Hypothalamus (tissue), 51 donors: Measurements from ENCODE around the gene KRTAP4-3.
"Not testable (repeated sequence)": the region's sequence is repeated elsewhere in the genome, so short reads cannot be mapped to it uniquely, and the experiment has no call there.

Source experiments
- DNase-seq, 51 donors: peaks; one replicate each; lab custom pipeline; 2025; lab: John Stamatoyannopoulos, UW

KRTAP4-3 gene

DNA sequence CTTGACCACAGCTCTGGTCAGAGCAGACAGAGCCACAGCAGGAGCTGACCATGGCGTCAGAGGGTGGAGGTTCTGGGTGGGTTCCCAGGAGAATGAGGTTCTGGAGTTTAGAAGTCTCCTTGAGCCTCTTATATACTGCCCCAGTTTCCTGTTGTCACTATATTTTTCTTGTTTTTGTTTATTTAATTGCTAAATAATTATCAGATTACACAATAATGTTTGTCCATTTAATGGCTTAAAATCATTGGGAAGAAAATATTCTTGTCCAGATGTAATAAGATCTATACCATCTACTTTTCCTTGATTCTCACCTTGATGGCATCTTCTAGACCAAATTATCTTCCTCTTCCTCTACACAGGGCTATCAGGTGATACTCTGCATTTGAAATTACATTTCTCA, at the start of gene KRTAP4-3:
KRTAP4-3 (minus strand) TSS at position 101 of the 400 bp plus-strand sequence; CDS start at position 52, 49 bp downstream.
- DNase-seq: no peak

DNA sequence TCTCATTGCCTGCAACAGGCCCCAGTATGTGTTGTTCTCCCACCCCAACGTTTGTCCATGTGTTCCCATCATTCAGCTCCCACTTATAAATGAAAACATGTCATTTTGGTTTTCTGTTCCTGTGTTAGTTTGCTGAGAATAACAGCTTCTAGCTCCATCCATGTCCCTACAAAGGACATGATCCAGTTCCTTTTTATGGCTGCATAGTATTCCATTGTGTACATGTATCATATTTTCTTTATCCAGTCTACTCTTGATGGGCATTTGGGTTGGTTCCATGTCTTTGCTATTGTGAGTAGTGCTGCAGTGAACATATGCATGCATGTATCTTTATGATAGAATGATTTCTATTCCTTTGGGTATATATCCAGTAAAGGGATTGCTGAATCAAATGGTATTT, 47.7 kb upstream of the KRTAP4-3 start:
- DNase-seq: no peak

DNA sequence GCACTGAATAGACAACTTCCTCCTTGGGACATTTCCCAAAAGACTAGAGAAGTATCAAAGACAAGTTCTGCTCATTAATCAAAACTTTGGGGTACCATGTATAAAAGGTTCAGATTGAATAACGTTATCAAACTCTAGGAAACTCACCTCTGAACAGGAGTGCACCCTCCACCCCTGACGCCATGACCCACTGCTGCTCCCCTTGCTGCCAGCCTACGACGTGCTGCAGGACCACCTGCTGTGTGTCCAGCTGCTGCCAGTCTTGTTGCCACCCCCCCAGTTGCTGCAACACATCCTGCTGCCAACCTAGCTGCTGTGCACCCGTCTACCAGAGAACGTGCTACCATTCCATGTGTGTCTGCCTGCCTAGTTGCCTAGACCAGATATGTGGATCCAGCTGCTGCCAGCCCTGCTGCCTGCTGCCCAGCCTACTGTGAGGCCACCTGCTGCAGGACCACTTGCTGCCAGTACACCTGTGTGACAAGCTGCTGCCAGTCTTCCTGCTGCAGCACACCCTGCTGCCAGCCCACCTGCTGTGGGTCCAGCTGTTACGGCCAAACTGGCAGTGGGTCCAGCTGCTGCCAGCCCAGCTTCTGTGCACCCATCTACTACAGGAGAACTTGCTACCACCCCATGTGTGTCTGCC, 44.6 kb upstream of the KRTAP4-3 start:
- no peak for DNase-seq

DNA sequence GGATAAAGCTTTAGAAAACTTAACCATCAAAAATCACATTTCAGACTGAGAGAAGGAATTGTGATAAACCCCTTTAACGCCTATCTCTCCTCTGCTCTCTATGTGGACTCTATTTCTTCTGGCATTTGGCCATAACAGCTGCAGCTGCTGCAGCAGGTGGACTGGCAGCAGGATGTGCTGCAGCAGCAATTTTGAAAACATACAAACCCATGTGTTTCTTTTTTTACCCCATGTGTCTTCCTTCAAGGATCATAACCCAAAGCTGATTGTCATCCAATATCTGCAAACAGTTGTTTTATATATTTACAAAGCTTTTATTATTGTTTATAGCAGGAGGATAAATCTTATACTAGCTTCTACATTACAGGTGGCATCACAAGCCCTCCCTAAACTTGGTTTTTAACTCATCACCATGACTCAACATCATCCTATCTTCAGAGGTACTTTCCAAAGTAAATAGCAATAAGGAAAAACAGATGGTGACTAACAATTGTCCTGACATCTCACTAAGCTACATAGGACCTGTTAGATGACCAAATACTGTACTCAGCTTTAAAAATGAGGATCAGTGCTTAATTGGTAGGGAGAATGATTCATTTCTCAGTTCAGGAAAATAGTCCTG, 43.9 kb upstream of the KRTAP4-3 start:
- DNase-seq: no peak

DNA sequence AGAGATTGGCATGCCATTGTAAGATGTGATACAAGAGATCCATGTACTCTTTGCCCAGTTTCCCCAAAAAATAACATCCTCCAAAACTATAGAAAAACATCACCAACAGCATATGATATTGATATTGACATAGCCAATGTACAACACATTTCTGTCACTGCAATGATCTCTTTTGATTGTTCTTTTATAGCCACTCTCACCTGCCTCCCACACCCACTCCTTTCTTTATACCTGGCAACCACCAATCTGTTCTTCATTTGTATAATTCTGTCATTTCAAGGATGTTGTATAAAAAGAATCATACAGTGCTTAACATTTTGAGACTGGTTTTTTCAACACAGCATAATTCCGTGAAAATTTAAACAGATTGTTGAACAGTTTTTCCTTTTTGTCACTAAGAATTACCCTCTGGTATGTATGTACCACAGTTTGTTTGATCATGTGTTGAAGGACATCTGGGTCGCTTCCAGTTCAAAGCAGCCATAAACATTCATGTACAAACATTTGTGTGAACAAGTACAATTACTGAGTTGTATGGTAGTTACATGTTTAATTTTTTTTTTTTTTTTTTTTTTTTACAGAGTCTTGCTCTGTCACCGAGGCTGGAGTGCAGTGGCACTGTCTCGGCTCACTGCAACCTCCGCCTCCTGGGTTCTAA, 31.5 kb upstream of the KRTAP4-3 start:
- DNase-seq: no peak

DNA sequence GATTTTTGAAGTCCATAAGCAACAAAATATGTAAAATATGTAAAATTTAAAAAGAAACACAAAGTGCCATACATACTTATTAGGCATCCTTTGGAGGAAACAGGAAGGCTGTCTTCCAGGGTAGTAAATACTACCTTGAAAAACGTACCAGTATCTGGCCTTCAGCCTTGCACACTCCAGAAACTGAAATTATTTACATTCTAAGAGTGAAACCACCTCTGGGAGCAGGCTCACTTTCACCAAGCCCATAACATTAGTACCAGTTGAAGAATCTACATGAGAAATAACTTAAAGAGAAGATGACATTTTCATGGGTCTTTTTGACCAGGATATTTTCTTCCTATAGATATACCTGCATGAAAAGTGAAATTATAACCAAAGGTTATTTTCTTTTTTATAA, 28.0 kb upstream of the KRTAP4-3 start:
- DNase-seq: no peak

DNA sequence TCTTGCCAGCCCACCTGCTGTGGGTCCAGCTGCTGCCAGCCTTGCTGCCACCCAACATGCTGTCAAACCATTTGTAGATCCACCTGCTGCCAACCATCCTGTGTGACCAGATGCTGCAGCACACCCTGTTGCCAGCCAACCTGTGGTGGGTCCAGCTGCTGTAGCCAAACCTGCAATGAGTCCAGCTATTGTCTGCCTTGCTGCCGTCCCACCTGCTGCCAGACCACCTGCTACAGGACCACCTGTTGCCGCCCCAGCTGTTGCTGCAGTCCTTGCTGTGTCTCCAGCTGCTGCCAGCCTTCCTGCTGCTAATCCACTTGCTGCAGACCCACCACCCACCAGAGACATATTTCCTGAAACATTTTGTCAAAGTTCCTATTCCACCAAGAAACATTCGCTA, 22.3 kb upstream of the KRTAP4-3 start:
- no peak for DNase-seq

DNA sequence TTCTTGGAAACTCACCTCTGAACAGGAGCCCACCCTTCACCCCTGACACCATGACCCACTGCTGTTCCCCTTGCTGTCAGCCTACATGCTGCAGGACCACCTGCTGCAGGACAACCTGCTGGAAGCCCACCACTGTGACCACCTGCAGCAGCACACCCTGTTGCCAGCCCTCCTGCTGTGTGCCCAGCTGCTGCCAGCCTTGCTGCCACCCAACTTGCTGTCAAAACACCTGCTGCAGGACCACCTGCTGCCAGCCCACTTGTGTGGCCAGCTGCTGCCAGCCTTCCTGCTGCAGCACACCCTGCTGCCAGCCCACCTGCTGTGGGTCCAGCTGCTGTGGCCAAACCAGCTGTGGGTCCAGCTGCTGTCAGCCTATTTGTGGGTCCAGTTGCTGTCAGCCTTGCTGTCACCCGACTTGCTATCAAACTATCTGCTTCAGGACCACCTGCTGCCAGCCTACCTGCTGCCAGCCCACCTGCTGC, 21.9 kb upstream of the KRTAP4-3 start, which contains the start of gene KRTAP9-1:
KRTAP9-1 (plus strand) TSS at position 51 of the 482 bp plus-strand sequence; CDS start at position 51, 0 bp downstream.
- DNase-seq: not testable (repeated sequence)

DNA sequence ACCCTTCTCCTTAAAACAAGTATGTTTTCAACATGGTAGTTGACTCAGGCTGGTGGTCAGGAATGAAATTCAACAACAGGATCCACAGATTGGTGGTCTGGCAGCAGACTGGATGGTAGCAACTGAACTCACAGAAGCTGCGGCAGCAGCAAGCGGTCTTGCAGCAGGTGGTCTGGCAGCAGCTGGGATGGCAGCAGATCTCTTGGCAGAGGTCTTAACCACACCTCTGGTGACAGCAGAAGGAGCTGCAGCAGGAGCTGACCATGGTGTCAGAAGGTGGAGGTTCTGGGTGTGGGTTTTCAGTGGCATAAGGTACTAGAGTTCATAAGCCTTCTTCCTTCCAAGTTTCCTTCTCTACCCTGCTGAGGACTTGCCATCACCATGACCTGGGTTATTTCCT, 18.9 kb upstream of the KRTAP4-3 start:
- DNase-seq: no peak

DNA sequence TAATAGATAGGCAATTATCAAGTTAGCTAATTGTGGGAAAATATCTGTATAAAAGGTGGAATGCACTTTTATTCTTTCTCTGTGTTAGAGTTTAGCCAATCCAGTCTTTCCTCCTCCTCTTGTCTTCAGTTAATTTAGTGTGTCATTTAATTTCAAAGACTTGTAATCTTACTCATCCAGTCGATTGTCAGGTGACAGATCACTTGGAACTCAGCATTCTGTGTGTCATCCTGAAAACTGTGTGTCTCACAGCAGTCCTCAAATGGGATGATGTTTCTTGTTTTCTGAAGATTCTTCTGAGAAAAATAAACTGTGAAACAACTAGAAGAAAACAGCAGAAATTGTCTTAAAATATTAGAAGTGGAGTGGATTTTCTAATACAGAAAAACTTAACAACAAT, 17.0 kb upstream of the KRTAP4-3 start:
- no peak for DNase-seq

DNA sequence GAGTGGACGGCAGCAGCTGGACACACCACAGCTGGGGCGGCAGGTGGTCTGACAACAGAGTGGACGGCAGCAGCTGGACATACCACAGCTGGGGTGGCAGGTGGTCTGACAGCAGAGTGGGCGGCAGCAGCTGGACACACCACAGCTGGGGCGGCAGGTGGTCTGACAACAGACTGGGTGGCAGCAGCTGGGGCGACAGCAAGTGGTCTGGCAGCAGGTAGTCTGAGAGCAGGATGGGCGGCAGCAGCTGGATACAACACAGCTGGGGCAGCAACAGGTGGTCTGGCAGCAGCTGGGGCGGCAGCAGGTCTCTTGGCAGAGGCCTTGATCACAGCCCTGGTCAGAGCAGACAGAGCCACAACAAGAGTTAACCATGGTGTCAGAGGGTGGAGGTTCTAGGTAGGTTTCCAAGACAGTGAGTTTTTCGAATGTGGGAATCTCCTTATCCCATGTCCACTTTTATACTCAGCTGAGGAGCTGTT, 16.5 kb upstream of the KRTAP4-3 start, which contains the start of gene KRTAP4-1:
KRTAP4-1 (minus strand) TSS at position 432 of the 482 bp plus-strand sequence; CDS start at position 375, 57 bp downstream.
- DNase-seq: no peak

DNA sequence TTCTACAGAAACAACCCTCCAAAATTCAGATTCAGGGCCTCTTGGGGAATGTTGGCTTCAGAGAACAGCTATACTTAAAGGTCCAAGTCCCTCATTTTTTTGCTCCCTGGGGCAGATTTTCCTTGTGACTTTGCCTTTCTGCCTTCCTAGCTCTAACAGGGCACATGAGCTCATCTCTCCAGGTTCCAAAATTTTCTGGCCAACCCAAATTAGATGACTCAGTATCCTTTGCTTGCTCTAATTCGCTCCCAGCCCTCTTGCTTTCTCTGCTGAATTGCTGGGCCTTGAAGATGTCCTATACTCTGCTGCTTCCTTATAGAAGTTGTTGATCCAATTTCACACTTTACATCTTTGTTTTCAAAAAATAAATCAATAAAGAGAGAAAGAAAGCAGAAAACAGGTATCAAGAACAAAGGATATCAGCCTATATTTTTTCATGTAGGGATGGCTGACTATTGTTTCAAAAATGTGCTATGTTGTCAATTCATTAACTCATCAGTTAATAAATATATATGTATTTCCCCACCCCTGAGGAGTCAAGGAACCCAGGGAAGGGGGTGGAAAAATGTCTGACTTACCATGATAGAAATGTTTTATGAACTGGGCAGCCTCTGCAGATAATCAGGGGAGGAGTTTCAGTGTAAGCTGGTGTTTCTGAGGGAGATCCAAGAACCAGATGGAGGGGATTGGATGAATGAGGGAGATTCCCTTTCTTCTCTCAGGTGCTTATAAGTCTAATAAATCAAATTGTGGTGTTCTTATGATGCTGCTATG, 11.0 kb upstream of the KRTAP4-3 start:
- DNase-seq: no peak

DNA sequence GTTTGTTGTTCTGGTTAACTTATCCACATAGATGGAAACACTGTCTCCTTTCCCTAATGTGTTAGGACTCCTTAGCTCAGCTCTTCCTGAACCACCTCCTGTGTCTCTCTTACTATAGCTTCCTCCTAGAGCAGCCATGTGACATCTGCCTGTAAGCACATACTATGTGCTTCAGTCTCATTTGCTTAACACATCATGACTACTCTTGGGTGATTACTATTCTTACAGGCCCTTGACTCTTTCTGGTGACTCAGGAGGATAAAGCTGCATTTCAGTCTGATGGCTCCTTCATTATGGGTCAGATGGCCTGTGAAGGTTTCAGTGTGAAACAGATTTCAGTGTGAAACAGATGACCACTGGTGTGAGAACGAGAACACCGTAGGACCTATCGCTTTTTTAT, 10.3 kb upstream of the KRTAP4-3 start:
- no peak for DNase-seq

DNA sequence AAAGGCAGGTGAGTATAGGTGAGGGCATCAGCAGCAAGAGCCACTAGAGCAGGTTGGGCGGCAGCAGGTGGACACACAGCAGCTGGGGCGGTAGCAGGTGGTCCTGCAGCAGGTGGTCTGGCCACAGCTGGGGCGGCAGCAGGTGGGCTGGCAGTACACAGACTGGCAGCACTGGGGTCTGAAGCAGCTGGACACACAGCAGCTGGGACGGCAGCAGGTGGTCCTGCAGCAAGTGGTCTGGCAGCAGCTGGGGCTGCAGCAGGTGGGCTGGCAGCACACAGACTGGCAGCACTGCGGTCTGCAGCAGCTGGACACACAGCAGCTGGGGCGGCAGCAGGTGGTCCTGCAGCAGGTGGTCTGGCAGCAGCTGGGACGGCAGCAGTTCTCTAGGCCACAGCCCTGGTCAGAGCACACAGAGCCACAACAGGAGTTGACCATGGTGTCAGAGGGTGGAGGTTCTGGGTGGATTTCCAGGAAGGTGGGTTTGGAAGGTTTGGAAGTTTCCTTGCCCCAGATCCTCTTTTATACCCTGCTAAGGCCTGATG, 9.8 kb upstream of the KRTAP4-3 start, which contains the start of gene KRTAP4-2:
KRTAP4-2 (minus strand) TSS at position 495 of the 545 bp plus-strand sequence; CDS start at position 438, 57 bp downstream.
- DNase-seq: no peak

DNA sequence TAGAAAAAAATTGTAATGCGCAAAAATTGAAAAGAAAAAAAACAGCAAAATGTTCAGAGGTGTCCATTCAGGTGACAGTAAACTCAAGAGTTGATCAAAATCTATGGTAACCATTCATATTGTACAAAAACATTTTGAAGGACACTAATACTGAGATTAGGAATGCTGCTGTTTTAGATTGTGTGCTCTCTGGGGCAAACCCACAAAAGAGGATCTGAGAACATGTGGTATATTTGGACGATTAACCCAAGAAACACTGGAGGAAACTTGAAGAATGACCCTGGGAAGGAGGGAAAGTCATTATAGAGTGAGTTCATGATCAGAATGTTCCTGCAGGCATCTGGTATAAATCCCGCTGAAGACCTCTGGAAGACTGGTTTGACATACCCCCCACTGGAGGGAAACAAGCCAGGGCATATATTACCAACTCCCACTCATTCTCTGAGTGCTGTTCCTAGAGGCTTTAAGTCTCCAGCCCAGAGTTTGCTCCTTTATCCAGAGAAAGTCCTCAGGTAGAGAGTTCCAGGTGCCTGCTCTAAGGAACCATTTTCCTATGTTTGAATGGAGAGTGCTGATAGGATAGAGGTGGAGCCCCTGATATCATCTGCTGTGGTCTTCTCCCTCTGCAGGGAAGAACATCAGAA, 8.8 kb upstream of the KRTAP4-3 start:
- no peak for DNase-seq

DNA sequence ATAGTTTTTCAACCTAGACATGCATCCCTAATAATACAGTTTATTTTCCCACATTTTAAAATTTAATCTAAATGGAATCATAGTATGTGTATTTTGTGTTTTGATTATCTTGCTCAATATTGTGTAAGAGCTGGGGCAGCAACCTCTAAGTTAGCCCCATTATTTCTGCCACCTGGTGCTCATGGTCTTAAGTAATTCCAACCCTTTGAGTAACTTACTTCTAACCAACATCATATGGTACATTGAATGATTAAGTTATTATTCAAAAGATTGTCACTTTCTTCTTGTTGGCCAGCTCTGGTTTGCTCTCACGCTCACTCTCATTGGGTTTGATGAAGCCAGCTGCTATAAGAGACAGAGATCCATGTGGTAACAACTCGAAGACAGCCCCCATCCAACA, 3.9 kb upstream of the KRTAP4-3 start:
- no peak for DNase-seq

DNA sequence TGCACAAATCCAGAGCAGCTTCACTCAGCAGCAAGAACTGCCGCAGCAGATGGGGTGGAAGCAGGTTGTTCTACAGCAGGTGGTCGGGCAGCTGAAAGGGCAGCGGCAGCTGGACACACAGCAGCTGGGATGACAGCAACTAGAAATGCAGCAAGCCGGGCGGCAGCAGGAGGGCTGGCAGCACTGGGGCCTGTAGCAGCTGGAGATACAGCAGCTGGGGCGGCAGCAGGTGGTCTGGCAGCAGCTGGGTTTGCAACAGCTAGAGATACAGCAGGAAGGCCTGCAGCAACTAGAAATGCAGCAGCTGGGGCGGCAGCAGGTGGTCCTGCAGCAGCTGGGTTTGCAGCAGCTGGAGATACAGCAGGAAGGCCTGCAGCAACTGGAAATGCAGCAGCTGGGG, 460 bp downstream of the KRTAP4-3 start:
- DNase-seq: no peak

DNA sequence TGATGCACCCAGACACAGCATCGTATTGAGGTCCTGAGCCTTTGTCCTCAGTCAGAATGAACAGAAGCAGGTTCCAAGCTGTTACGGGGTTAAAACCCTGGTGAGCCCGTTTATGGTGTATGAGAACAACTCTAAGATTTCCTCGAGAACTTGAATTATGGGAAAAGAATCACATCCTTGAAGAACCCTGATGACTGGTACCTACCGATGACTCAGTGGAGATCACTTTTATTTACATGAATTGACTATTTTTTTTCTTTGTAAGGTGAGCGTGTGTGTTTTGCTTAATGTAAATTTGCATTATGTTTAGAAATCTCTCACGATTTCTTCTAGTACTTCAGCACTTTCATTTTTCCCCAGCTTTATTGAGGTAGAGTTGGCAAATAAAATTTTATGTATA, 4.2 kb downstream of the KRTAP4-3 start:
- no peak for DNase-seq

DNA sequence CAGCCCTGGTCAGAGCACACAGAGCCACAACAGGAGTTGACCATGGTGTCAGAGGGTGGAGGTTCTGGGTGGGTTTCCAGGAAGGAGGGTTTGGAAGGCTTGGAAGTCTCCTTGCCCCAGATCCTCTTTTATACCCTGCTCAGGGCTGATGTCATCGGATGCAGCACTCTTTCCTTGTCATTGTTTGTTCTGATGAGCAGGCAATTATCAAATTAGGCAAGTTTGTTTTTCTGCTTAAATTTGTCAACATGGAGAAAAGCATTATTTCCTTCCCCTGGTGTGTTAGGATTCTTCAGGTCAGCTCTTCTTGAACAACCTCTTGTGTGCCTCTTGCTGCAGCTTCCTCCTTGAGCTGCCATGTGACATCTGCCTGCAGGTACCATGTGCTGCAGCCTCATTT, 7.4 kb downstream of the KRTAP4-3 start, which contains the start of gene KRTAP4-4:
KRTAP4-4 (minus strand) TSS at position 101 of the 400 bp plus-strand sequence; CDS start at position 44, 57 bp downstream.
- DNase-seq: no peak

DNA sequence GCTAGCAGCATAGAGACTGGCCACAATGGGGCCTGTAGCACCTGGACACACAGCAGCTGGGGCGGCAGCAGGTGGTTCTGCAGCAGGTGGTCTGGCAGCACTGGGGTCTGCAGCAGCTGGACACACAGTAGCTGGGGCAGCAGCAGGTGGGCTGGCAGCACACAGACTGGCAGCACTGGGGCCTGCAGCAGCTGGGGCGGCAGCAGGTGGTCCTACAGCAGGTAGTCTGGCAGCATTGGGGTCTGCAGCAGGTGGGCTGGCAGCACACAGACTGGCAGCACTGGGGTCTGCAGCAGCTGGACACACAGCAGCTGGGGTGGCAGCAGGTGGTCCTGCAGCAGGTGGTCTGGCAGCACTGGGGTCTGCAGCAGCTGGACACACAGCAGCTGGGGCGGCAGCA, 7.8 kb downstream of the KRTAP4-3 start:
- not testable (repeated sequence) for DNase-seq
